Natural killer cell treated with Interleukin-12 subunit alpha and Interleukin-12 subunit beta and Interleukin-15 and Interleukin-18, amount 100 ng/mL, for 72 hours (primary cell): ENCODE data around the gene FCRL2. TPM values are rescaled to one million over a fixed set of nuclear protein-coding genes. Genes with fewer than 3 reads are reported as not detected.

Source experiments
- ATAC-seq, 2 donors: fragments of 150-1000 bp; cut with Tn5 transposase in 1 of 2; sonication (Bioruptor Pico), chemical (Tn5 transposase) in 1 of 2; 2 replicates each; pipeline ENCODE4 v1.10.0; 2021
- DNase-seq: peaks from one replicate; pipeline ENCODE4 v3.0.0; 2022; ENCODE audit warnings: low spot score
- H3K27ac Mint-ChIP-seq, 2 donors: 1 replicate in 1 of 2; 2 replicates in 1 of 2; pipeline ENCODE4 v1.8.0; 2022; ENCODE audit warnings: mixed read lengths in 2 of 2, mild to moderate bottlenecking in 1 of 2, moderate library complexity in 1 of 2
- H3K27me3 Mint-ChIP-seq, 2 donors: 1 replicate in 1 of 2; 2 replicates in 1 of 2; pipeline ENCODE4 v1.8.0; 2022; ENCODE audit warnings: mixed read lengths in 2 of 2
- H3K36me3 Mint-ChIP-seq: one replicate; pipeline ENCODE4 v1.8.0; 2022; ENCODE audit warnings: mixed read lengths
- H3K4me1 Mint-ChIP-seq, 2 donors: 1 replicate in 1 of 2; 2 replicates in 1 of 2; pipeline ENCODE4 v1.8.0; 2022; ENCODE audit warnings: low read depth in 2 of 2, mixed read lengths in 2 of 2, mild to moderate bottlenecking in 1 of 2
- H3K4me3 Mint-ChIP-seq: one replicate; pipeline ENCODE4 v1.8.0; 2022; ENCODE audit warnings: mixed read lengths
- H3K9me3 Mint-ChIP-seq: 2 replicates; pipeline ENCODE4 v1.8.0; 2022; ENCODE audit warnings: mixed read lengths
- total RNA-seq, 2 donors: library from RNA; stranded (reverse); gene quantifications; one replicate each; pipeline ENCODE4 v1.2.3, GENCODE V29; 2022

The FCRL2 gene, protein sequence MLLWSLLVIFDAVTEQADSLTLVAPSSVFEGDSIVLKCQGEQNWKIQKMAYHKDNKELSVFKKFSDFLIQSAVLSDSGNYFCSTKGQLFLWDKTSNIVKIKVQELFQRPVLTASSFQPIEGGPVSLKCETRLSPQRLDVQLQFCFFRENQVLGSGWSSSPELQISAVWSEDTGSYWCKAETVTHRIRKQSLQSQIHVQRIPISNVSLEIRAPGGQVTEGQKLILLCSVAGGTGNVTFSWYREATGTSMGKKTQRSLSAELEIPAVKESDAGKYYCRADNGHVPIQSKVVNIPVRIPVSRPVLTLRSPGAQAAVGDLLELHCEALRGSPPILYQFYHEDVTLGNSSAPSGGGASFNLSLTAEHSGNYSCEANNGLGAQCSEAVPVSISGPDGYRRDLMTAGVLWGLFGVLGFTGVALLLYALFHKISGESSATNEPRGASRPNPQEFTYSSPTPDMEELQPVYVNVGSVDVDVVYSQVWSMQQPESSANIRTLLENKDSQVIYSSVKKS
- not detected for total RNA-seq

DNA sequence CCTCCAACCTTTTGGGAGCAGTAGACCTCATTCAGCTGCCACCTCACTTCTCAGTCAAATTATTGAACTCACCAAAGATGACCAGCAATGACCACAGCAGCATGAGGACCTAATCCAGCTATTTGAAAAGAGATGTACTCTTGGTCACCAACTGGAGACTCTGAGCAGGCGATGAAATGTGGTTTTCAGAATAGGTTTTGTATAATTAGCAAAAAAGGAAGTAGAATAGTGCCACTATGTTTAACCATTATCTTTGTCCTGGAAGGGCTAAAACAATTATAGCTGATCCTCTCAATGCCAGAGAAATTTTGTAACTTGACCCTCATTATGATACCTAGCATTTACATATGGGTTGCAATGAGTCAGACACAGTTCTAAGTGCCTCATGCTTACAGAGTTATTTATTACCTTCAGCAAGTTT, at the start of gene FCRL2:
Gene FCRL2, minus strand, starts transcription at position 162 of the 421 bp plus-strand sequence. Its CDS starts 59 bp downstream, at position 103.
- Mint-ChIP-seq H3K27me3 (no peaks in the 10 kb centered on the region), H3K4me3 (no peak within 1 kb of the TSS), H3K4me1 (peaks cover 29 to 33% of the 10 kb centered on the region in 2 donors), H3K36me3 (no peaks in the 10 kb centered on the region), H3K27ac (no peak within 1 kb of the TSS), H3K9me3 (no peaks in the 10 kb centered on the region)
- DNase-seq (no peak), ATAC-seq (no peak)

DNA sequence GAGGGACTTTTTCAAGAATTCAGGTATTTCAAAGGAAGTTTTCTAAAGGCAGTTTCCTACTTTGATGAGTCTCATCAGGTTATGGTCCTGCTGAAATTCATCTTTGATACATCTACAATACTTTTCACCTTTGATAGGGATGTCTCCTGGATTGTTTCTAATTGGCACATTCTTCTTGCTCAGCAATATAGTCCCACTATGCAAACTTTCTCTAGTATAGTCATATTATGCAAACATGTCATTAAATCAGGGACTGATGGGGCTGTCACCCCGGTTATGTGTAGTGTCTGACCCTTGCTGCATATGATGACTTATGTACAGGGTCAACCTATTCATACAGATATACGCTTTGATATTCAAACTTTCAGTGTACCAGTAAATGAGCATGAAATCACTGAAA, 43.4 kb upstream of the FCRL2 start:
- H3K36me3 Mint-ChIP-seq: peaks cover 2% of the 10 kb centered on the region
- H3K4me1 Mint-ChIP-seq: peaks cover 0 to 2% of the 10 kb centered on the region in 2 donors
- DNase-seq (no peak), ATAC-seq (no peak)
- H3K4me3 Mint-ChIP-seq: no peak overlapping the region
- H3K27ac Mint-ChIP-seq: no peak overlapping the region
- peaks cover 1% of the 10 kb centered on the region for H3K9me3 Mint-ChIP-seq
- peaks cover 14 to 30% of the 10 kb centered on the region in 2 donors for H3K27me3 Mint-ChIP-seq

GRCh38 chr1:157819896-157820295, 43.0 kb upstream of the FCRL2 start, which contains the start of gene FCRL1:
Gene FCRL1 (minus strand): TSS chr1:157820120. CDS start chr1:157820037, 83 bp downstream.
- Mint-ChIP-seq H3K4me1 (peaks cover 0 to 2% of the 10 kb centered on the region in 2 donors), H3K4me3 (no peak within 1 kb of the TSS)
- ATAC-seq: no peak

DNA sequence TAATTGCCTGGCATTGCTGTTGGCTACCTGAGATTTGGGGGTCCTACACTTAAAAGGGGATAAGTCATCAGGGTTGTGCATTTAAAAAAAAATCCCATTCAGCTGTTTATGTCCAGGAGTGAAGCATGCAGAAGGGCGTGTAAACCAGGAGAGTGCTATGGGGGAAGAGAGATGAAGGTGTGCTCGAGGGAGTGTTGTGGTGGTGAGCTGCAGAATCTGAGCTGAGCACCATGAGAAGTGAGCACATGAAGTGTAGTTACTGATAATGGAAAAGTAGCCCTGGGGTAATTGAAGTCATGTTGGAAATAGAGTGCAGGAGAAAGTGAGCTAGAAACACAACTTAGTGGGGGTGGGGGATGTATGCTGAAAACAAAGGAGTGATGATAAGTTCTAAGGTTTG, 42.3 kb upstream of the FCRL2 start:
- peaks cover 2% of the 10 kb centered on the region for H3K9me3 Mint-ChIP-seq
- H3K4me3 Mint-ChIP-seq: no peak overlapping the region
- peaks cover 5% of the 10 kb centered on the region for H3K36me3 Mint-ChIP-seq
- ATAC-seq: no peak
- H3K27me3 Mint-ChIP-seq: peaks cover 12 to 26% of the 10 kb centered on the region in 2 donors
- no peak for DNase-seq
- H3K4me1 Mint-ChIP-seq: peaks cover 0 to 2% of the 10 kb centered on the region in 2 donors
- H3K27ac Mint-ChIP-seq: no peak overlapping the region

More at GRCh38 chr1:157819896-157820295, 43.0 kb upstream of the FCRL2 start, which contains the start of gene FCRL1:
- peaks cover 15 to 30% of the 10 kb centered on the region in 2 donors for H3K27me3 Mint-ChIP-seq
- no peak within 1 kb of the TSS for H3K27ac Mint-ChIP-seq
- H3K9me3 Mint-ChIP-seq: peaks cover 2% of the 10 kb centered on the region
- H3K36me3 Mint-ChIP-seq: peaks cover 5% of the 10 kb centered on the region
- DNase-seq: no peak

GRCh38 chr1:157813269-157813668, 36.3 kb upstream of the FCRL2 start:
- Mint-ChIP-seq H3K4me1 (no peaks in the 10 kb centered on the region), H3K9me3 (peaks cover 9% of the 10 kb centered on the region), H3K27ac (no peak overlapping the region), H3K4me3 (no peak overlapping the region), H3K27me3 (peaks cover 19 to 27% of the 10 kb centered on the region in 2 donors), H3K36me3 (peaks cover 19% of the 10 kb centered on the region)
- DNase-seq: no peak
- no peak for ATAC-seq

DNA sequence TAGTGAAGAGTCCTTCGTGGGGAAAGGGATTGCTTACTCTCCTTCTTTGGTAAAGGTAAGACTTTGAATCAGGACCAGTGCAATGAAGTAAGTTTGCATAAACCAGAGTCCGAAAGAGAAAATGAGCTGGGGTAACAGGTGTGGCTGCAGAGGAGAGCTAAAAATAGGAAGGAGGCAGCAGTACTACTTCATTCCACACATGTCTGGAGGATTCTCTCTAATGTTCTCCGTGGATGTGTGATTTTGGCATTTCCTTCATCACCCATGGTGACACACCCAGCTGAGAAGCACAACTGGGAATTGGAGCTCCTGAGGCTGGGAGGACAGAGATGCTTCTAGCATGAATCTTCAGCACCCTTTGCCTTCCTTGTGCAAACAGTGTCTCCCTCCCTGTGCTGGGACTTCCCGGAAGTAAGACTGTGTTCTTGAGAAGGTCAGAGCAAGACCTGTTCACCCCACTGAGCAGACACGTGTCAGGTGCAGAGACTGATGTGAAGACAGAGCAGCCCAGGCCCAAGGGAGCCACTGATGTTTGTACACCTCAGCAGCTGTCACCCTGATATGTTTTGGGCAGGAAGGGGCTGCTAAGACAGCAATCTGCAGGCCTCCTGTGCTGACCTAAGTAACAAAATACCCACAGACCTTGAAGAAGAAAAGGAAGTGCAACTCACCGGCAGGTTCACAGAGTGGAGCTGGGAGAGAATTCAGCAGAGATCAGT, 29.7 kb upstream of the FCRL2 start:
- no peak overlapping the region for H3K27ac Mint-ChIP-seq
- DNase-seq: no peak

DNA sequence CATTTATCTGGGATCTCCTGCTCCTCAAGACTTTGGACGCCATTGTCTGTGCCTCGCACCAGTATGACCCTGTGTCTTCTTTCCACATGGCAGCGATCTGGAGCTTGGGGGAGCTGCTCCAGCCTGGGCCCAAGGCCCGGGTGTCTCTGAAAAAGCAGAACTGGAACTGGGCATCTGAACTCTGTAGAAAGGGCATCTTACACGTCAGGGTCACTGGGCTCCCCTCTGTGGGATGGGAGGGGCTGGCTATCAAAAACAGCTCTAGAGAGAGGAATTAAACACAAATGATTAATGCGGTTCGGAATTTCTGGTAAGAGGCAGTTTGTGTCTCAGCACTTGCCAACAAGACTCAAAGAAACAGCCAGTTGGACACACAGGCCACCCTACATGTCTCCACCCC, 26.9 kb upstream of the FCRL2 start:
- DNase-seq: no peak
- ATAC-seq: peak in 1 of 2 donors; percentile 31

More for the DNA sequence above, 29.7 kb upstream of the FCRL2 start:
- peaks cover 14% of the 10 kb centered on the region in 2 donors for H3K27me3 Mint-ChIP-seq
- no peaks in the 10 kb centered on the region for H3K9me3 Mint-ChIP-seq
- no peaks in the 10 kb centered on the region for H3K4me1 Mint-ChIP-seq
- H3K36me3 Mint-ChIP-seq: no peaks in the 10 kb centered on the region
- ATAC-seq: peak in 1 of 2 donors; percentile 53
- no peak overlapping the region for H3K4me3 Mint-ChIP-seq

DNA sequence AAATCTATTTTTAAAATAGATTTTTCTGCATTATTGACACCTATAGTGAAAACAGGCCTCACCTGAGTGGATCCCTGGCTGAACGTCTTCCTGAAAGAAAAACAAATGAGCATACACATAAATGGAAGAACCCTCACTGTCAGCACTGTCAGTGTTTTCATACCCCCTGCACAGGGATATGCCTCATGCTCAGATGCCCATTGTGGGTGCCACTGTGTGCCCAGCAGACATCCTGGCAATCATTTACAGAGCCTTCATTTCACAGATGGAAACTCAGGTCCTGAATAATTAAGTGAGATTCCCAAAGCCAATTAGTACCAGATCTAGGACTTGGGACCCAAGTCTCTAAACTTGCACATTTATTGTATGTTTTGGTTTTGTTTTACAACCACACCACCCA, 23.1 kb upstream of the FCRL2 start:
- Mint-ChIP-seq H3K4me1 (no peaks in the 10 kb centered on the region), H3K27ac (no peak overlapping the region), H3K27me3 (peaks cover 0 to 2% of the 10 kb centered on the region in 2 donors), H3K36me3 (no peaks in the 10 kb centered on the region), H3K4me3 (no peak overlapping the region), H3K9me3 (no peaks in the 10 kb centered on the region)
- DNase-seq (no peak), ATAC-seq (no peak)

More for the DNA sequence above, 26.9 kb upstream of the FCRL2 start:
- H3K36me3 Mint-ChIP-seq: no peaks in the 10 kb centered on the region
- H3K4me1 Mint-ChIP-seq: no peaks in the 10 kb centered on the region
- H3K27ac Mint-ChIP-seq: no peak overlapping the region
- no peak overlapping the region for H3K4me3 Mint-ChIP-seq
- no peaks in the 10 kb centered on the region for H3K9me3 Mint-ChIP-seq
- peaks cover 9 to 10% of the 10 kb centered on the region in 2 donors for H3K27me3 Mint-ChIP-seq

DNA sequence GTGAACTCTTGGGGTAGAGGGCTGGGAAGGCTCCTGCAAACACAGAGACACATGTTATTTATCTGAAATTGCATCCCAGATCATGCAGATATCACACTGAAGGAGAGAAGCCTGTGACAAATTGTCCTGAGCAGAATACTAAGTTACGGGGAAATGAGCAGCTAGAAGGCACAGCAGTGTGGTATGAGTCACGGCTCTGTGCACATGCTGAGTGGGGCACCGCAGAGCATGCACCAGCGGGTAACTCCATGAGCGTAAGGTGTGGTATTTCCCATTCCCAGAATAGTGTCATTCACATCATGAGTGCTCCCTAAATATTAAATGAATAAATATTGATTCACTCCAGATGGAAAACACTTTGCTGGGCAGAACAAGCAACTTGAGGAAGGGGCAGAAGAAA, 21.3 kb upstream of the FCRL2 start:
- DNase-seq (no peak), ATAC-seq (no peak)
- Mint-ChIP-seq H3K4me1 (no peaks in the 10 kb centered on the region), H3K36me3 (peaks cover 11% of the 10 kb centered on the region), H3K27me3 (peaks cover 0 to 2% of the 10 kb centered on the region in 2 donors), H3K9me3 (peaks cover 3% of the 10 kb centered on the region), H3K4me3 (no peak overlapping the region), H3K27ac (no peak overlapping the region)

- DNase-seq (no peak), ATAC-seq (no peak)
- H3K36me3 Mint-ChIP-seq: peaks cover 11% of the 10 kb centered on the region
- no peak overlapping the region for H3K27ac Mint-ChIP-seq
- H3K27me3 Mint-ChIP-seq: peaks cover 3 to 7% of the 10 kb centered on the region in 2 donors
- H3K4me1 Mint-ChIP-seq: peaks cover 5 to 14% of the 10 kb centered on the region in 2 donors
- no peaks in the 10 kb centered on the region for H3K9me3 Mint-ChIP-seq
- H3K4me3 Mint-ChIP-seq: no peak overlapping the region
Observed at GRCh38 chr1:157785248-157785647, 8.3 kb upstream of the FCRL2 start.

DNA sequence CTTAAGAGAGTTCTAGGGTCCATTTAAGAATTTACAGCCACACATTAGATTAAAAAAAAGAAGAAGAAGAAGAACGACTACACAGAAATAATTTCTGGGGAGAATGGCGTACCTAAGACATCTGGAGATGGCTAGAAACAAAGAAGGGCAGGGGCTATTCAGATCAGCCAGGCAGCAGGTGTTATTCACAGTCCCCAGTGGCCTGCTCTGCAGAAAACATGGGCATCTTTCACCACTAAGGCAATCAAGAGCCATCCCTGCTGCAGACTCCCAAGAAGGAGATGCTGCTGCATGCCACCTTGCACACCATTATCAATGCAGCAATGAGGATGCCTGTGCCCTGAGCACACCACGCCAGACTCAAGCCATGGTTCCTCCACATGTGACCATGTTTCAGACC, 7.9 kb upstream of the FCRL2 start:
- Mint-ChIP-seq H3K27me3 (peaks cover 3 to 7% of the 10 kb centered on the region in 2 donors), H3K4me3 (no peak overlapping the region), H3K9me3 (no peaks in the 10 kb centered on the region), H3K36me3 (peaks cover 7% of the 10 kb centered on the region), H3K27ac (no peak overlapping the region), H3K4me1 (peaks cover 5 to 14% of the 10 kb centered on the region in 2 donors)
- ATAC-seq: no peak
- DNase-seq: no peak

GRCh38 chr1:157782931-157783330, 6.0 kb upstream of the FCRL2 start:
- Mint-ChIP-seq H3K36me3 (peaks cover 7% of the 10 kb centered on the region), H3K27me3 (peaks cover 3 to 7% of the 10 kb centered on the region in 2 donors), H3K4me1 (peaks cover 5 to 14% of the 10 kb centered on the region in 2 donors), H3K9me3 (no peaks in the 10 kb centered on the region), H3K27ac (no peak overlapping the region), H3K4me3 (no peak overlapping the region)
- no peak for ATAC-seq
- no peak for DNase-seq

GRCh38 chr1:157781048-157781447, 4.1 kb upstream of the FCRL2 start:
- DNase-seq (no peak), ATAC-seq (peak in 1 of 2 donors; percentile 43)
- no peak overlapping the region for H3K27ac Mint-ChIP-seq
- no peak overlapping the region for H3K4me3 Mint-ChIP-seq
- no peaks in the 10 kb centered on the region for H3K36me3 Mint-ChIP-seq
- no peaks in the 10 kb centered on the region for H3K9me3 Mint-ChIP-seq
- peaks cover 11 to 19% of the 10 kb centered on the region in 2 donors for H3K4me1 Mint-ChIP-seq
- peaks cover 3 to 7% of the 10 kb centered on the region in 2 donors for H3K27me3 Mint-ChIP-seq
